ENCODE data around the gene TICAM2. TPM values are rescaled to one million over a fixed set of nuclear protein-coding genes. Genes with fewer than 3 reads are reported as not detected.
"Not testable (repeated sequence)": the region's sequence is repeated elsewhere in the genome, so short reads cannot be mapped to it uniquely, and the experiment has no call there.

TICAM2 gene, protein sequence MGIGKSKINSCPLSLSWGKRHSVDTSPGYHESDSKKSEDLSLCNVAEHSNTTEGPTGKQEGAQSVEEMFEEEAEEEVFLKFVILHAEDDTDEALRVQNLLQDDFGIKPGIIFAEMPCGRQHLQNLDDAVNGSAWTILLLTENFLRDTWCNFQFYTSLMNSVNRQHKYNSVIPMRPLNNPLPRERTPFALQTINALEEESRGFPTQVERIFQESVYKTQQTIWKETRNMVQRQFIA
- 0.17 and 0.93 TPM in 2 replicates for total RNA-seq

DNA sequence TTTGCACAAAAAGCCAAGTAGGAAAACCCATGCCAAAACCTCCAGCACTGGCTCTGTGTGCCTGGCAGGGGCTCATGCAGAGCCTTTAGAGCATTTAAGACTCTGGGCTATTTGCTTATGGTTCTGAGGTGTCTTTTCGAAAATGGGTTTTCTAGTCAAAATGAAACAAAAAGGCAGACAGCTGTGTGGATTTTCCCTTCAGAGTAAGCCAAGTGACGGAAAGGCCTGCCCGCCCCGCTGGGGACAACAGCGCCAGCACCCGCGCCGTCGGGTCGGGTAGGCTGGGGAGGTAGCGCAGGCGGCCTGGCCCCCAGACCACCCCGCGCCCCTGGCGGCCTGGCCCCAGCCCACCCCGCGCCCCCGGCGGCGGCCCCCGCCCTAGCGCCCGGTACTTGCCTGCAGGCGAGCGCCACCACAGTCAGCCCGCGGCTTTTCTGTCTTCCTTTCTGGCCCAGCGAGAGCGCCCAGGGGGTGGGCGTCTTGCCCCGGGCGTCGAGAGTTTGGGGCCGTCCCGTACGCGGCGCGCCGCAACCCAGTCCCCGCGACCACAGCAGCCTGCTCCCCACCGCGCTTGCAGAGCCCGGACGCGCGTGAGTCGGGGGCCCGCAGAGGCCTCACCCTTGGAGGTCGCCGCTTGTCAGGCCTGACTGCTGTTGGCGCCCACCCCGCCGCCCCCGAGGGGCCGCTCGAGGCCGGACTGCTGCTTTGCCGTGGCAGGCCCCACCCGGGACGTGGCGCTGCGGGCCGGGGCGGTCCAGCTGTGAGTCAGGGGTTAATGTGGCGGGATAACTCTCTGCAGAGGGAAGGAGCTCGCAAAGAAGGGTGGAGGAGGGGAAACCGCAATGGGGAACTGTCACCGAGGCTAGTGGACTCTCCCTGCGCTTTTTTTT lies at the start of gene TICAM2:
Gene TICAM2, minus strand, starts transcription at position 779 of the 890 bp plus-strand sequence. CDS start 21,223 bp downstream, outside the sequence.
- DNase-seq, result peak; percentile 57

GRCh38 chr5:115649541-115649940 lies 47.3 kb upstream of the TICAM2 start:
- DNase-seq, result no peak

- no peak for DNase-seq
These were observed 45.8 kb upstream of the TICAM2 start for GRCh38 chr5:115648056-115648455.

GRCh38 chr5:115645386-115645785 lies 43.1 kb upstream of the TICAM2 start:
- DNase-seq, result not testable (repeated sequence)

GRCh38 chr5:115644046-115644445 lies 41.8 kb upstream of the TICAM2 start:
- no peak for DNase-seq

GRCh38 chr5:115641948-115642347 lies 39.7 kb upstream of the TICAM2 start:
- no peak for DNase-seq

- no peak for DNase-seq
These were observed 38.0 kb upstream of the TICAM2 start for GRCh38 chr5:115640274-115640673.

DNA sequence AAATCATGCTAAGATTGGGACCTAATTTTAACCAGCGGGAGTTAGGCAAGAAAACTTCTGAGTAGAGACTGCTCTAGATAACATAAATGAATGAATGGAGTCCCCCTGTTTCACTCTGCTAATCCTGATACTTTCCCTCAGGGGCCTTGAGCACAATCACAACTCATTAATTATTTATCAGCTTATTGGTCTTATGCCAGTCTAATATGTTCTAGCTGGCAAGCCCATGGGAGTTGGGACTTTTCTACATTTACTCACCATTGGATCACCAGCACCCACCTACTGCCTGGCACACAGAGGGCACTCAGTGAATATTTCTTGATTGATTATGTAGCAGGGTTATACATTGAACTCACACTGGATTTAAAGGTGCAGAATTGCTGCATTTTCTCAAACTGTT lies 37.1 kb upstream of the TICAM2 start:
- no peak for DNase-seq

GRCh38 chr5:115637507-115637906 lies 35.2 kb upstream of the TICAM2 start:
- DNase-seq, result no peak

DNA sequence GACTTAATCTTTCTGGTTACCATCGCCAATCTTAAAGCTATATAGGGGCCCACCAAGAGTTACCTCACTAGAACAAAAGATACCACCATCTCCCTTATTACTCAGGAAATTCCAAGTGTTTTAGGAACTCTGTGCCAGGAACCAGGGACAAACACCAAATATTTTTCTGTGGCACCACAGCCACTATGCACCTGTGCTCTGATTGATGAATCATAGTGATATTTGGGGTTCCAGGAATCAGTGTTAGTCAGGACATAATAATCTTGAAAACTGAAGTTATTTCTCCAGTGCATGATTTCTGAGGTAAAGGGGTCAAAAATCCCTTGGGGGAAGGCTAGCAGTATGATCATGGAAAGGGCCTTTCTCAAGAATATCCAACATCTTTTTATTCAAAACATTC lies 33.7 kb upstream of the TICAM2 start:
- DNase-seq, result no peak

DNA sequence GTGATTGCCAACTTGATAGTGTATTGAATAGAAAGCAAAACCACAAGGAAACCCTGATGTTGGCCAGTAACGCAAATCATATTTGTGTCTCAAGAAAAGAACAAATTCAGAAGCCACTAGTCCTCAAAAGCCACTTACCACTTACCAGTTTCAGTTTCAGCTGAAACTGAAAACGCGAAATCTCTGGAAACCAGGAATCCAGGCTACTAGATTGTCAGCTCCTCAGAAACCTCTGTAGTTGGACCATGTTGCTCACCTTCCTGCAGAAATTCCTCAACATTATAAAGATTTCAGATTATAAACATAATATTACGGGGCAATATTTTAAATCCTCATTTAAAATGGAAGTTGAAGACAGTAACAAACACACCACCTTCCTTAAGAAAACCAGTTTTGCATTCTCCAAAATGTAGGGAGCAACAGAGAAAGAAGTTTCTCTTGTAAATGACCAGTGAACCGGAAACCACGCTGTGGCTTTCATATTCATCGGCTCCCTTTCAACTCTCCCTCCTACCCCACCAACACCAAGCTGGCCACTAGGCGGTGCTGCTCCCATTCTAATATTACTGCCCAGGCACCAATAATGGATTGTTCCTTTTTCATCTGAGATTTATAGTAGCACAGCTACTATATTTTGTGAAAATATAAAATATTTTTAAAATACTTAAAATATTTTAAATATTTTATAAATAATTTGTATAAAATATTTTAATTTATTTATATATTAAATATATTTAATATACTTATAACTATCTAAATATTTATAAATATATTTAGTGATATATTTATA lies 32.3 kb upstream of the TICAM2 start:
- peak; percentile 87 for DNase-seq

GRCh38 chr5:115629903-115630302 lies 27.6 kb upstream of the TICAM2 start:
- no peak for DNase-seq

DNA sequence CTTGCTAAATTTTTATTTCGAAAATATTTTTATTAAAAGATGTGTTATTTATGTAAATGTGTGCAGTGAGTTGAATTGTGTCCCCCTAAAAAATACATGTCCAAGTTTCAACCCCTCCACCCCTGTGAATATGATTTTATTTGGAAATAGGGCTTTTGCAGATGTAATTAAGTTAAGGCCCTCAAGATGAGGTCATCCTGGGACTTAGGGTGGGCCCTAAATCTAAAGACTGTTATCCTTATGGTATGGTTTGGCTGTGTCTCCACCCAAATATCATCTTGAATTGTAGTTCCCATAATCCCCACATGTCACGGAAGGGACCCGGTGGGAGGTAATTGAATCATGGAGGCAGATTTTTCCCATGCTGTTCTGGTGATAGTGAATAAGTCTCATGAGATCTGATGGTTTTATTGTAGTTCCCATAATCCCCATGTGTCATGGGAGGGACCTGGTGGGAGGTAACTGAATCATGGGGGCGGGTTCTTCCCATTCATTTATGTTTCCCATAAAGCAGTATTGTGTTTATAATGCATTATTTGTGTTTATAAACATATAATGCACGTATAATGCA lies 25.1 kb upstream of the TICAM2 start:
- DNase-seq, result no peak

DNA sequence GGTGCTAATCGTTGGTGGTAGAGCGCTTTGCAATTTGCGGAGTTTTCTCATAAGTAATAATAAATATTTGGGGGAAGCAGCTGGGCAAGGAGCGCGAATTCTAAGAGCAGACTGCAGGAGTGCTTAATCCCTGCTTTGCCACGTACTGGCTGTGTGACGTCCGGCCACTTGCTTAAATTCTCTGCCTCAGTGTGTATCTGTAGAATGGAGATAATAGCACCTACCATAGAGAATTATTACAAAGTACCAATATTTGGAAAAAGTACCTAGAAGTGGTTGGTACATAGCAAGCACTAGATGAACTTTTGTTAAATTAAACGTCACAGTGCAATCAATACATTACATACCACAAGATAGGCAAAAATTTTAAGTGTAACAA lies 24.2 kb upstream of the TICAM2 start:
- DNase-seq, result peak; percentile 52

DNA sequence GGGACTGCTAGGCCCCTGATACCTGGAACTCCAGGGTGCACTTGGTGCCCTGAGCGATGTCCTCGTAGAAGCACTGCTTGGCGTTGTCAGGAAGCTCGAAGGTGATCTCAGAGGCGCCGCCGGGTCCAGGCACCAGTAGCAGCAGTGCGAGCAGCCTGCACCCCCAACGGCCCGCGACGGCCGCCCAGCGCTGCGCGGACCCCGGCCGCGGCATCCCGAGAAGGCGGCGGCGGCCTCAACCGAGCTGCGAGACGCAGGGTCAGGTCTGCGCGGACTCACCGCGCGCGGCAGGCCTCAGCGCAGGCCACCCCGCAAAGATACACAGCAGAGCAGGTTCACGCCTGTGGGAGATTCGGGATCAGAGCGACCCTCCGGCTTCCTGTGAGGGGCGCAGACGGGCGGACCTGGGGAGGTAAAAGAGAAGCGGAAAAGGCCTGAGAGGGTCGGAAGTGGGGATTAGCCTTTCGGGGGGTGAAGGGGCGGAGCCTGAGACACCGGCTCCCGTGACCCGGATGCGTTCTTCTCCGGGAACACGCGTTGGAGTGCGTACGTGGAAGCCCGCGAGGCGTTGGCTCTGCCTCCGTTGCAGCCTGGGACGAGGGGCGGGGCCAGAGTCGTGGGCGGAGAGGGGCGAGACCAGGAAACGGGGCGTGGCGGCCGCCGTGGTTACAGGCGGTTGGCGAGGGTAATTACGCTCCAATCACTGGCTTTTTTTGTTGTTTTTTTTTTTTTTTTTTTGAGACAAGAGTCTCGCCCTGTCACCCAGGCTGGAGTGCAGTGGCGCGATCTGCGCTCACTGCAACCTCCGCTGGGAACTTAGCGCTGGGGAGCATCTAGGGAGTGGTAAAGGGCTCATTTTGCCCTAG lies 23.5 kb upstream of the TICAM2 start, which contains the start of gene TMED7:
Gene TMED7, minus strand, starts transcription at position 458 of the 866 bp plus-strand sequence. Its CDS starts 244 bp downstream, at position 214.
- DNase-seq, result peak; percentile 99

DNA sequence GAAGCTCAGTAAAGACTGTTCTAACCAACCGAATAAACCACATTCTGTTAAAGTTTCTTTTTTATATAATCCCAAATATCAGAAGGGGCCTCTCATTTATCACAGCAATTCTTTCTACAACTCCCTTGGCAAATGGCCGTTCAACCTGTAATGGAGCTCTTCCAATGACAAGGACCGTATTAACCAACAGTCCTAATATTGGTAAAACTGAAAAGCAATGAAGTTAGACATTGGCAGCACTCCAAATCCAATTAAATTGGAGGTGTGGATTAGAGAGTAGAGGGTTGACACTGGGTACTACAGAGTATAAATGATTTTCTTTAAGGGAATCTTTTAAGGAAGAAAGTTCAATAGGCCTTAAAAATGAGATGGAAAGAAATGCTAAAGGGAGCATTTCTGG lies 22.7 kb upstream of the TICAM2 start:
- peak; percentile 20 for DNase-seq

GRCh38 chr5:115623658-115624057 lies 21.4 kb upstream of the TICAM2 start:
- no peak for DNase-seq

DNA sequence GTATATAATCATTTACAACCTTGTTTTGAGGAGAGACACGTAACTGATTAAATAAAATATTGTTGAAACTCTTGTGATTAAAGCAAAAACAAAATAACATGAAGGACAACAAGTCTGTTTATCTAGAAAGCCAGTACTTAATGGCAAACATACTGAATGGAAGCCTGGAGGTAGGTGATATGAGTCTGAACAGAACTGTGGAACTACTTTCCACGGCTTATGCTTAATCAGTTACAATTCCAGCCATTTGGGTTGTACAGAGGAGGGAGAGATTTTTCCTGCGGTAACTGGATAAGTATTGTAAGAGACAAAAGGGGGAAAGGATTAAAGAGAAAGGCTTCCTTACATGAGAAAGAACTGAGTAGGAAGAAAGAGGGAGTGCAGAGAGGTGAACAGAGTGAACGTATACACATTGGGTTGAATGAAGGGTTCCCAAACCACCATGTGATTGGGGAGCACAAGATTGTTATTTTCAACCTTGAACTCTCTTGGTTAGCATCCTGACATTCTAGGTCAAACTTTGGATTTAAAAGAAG lies 19.2 kb upstream of the TICAM2 start:
- no peak for DNase-seq

DNA sequence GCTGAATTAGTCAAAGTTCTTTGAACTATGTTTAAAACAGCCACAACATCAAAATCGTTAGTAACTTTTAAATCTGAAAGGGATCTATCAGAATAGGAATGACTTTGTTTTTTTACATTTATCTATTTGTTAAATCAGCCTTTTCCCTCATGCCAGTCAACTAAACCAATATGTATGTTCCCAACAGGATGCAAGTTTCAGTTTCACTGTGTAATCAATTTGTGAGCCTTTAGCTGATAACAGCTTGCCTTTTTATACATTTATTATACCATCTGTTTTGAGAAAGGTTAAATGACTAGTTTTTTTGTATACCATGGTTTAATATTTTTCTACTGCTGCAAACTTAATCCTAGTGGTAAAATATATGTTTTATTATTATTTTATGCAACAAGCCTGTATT lies 14.6 kb upstream of the TICAM2 start:
- DNase-seq, result no peak

- no peak for DNase-seq
These were observed 14.2 kb upstream of the TICAM2 start for GRCh38 chr5:115616472-115616871.

DNA sequence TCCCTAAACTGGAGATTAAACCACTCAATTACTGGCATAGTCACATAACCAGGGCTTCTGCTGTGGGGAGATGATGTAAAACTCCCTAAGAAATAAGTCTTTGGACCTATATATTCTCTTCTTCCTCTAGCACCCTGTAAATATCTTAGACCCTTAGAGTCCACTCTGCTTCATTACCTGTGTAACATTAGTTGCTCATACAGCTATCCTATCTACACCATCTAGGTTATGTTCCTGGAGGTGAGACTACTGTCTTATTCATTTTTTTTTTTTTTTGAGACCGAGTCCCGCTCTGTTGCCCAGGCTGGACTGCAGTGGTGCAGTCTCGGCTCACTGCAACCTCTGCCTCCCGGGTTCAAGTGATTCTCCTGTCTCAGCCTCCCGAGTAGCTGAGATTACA lies 9.6 kb upstream of the TICAM2 start:
- DNase-seq, result no peak

All from dermis blood vessel endothelial cell (primary cell).